GM19455 (cell line): Measurements from ENCODE around the gene ARL2.
"Not testable (repeated sequence)": the region's sequence is repeated elsewhere in the genome, so short reads cannot be mapped to it uniquely, and the experiment has no call there.

Experiments used
- ATAC-seq: cut with Tn5 transposase; IDR thresholded peaks from one replicate; pipeline ENCODE4 v1.9.1; 2021; ENCODE audit not compliant: unreplicated experiment

The ARL2 gene

DNA sequence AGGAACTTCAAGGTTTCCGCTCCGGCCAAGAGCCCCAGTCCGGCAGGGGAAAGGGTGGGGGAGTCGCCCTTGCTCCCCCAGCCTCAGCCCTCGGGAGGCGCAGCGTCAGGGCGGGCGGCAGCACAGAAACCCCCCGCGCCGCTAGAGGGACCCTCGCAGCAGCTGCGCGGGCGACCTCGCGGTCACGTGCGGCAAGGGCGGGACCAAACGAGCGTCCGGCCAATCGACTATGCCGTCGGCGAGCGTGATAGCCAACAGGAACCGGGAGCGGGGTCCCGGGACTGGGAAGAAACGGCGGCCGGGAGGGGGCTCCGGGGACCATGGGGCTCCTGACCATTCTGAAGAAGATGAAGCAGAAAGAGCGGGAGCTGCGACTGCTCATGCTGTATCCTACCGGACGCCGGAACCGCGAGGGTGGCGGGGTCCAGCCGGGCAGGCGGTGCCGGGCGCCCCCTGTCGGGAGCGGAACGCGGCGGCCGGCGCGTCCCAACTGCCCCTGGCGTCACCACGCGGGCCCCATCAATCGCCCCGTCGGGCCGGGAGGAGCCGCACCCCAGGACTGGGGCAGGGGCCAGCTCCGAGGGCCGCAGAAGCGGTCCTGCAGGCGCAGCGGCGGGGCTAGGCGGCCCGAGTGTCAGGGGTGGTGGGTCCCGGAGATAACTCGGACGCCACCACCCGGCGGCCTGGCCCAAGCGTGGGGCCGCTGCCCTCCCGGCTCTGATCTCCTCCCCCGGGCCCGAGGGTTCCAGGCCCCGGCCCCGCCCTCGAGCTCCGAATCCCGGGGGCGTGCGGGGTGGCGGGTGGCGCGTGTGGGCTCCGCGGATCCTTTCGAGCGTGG lies at the start of gene ARL2:
Gene ARL2, plus strand, starts transcription at position 273 of the 838 bp plus-strand sequence. Its CDS starts 48 bp downstream, at position 321.
- peak; percentile 72 for ATAC-seq

DNA sequence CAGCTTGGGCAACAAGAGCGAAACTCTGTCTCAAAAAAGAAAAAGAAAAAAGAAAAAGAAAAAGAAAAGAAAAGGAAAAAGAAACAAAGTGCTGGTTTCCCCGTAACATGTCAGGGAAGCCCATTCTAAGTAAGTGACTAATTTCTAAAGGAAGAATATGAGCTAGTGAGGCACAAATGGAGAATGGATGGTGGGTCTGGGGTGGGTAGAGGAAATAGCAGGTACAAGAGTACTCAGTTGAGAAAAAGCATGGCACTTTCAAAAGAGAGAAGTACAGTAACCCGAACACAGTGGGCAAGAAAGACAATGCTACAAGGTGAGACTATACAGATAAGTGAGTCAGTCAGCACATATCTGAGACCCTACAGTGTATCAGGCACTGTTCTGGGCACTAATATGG lies 46.6 kb upstream of the ARL2 start:
- no peak for ATAC-seq

DNA sequence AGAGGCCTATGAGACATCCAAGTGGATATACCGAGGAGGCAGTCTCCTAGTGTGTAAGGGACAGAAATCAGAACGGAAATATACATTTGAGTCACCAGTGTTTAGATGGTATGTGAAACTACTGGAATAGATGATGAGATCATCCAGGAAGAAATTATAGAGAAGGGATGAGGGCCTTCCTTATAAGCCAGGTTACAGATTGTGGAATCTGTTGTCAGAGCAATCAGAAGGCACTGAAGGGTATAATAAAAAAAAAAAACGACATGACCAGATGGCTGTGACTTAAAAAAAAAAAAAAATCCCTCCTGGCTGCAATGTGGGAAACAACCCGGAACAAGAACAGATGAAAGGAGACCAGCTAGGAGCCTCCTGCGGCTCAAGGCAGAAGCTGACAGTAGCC lies 44.8 kb upstream of the ARL2 start:
- no peak for ATAC-seq

DNA sequence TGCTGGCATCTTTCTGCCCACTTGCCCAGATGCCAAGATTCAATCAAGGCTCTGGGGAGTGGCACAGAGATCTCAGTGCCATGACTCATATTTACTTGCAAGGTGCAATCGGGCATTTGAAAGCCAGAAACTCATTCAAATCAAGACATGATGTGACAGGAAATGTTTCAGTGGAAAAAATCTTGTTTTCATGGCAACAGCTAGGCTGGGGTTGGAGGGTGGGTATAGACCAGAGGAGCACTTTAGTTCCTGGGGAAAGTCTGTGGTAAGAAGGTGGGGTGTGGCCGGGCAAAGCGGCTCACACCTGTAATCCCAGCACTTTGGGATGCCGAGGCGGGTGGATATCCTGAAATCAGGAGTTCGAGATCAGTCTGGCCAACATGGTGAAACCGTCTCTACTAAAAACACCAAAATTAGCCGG lies 43.2 kb upstream of the ARL2 start:
- no peak for ATAC-seq

DNA sequence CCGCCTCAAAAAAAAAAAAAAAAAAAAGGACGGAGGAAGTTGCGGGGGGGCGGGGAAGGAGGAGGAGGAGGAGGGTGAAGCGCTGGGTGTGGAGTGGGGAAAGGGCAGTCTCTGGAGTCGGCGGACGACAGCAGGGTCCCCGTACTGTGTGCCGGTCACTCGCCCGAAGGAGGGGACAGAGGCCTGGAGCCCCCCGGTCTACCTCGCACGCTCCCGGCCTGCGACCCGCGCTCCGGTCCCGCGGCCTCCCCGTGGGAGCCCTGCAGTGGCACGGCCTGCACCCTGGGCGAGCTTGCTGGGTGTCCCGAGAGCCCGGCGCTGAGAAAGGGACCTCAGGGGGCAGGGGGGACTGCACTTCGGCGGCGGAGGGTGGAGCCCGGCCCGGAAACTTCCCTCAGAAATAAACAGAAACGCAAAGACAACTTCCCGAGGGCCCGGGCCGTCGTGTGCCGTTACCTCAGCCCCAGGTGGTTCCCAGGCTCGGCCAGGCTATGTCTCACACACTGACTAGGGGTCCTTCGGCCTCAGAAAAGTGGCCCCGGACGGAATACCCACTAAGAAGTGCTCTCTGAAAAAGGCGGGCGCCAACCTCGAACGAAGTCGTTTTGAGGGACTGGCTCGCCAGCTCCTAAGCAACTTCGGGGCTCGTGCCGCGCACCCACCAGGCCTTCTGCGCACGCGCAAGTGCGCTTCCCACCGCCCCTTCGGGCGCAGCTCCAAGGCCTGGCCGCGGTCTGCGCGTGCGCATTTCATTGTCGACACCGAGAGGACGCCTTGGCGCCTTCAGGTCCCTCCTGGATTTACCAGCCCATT lies 42.3 kb upstream of the ARL2 start, which contains the start of gene MAJIN:
Gene MAJIN, minus strand, starts transcription at position 688 of the 813 bp plus-strand sequence. CDS start 12,703 bp downstream, outside the sequence.
- no peak for ATAC-seq

DNA sequence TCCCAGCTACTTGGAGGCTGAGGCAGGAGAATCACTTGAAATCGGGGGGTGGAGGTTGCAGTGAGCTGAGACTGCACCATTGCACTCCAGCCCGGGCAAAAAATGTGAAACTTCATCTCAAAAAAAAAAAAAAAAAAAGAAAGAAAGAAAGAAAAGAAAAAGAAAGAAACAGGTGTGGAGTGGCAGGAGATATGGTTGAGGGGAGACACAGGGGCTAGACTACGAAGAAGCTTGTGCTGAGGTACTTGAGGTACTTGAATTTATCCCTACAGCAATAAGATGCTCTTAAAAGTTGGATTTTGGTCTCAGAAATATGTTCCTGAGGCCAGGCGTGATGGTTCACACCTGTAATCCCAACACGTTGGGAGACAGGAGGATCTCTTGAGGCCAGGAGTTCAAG lies 39.8 kb upstream of the ARL2 start:
- no peak for ATAC-seq

DNA sequence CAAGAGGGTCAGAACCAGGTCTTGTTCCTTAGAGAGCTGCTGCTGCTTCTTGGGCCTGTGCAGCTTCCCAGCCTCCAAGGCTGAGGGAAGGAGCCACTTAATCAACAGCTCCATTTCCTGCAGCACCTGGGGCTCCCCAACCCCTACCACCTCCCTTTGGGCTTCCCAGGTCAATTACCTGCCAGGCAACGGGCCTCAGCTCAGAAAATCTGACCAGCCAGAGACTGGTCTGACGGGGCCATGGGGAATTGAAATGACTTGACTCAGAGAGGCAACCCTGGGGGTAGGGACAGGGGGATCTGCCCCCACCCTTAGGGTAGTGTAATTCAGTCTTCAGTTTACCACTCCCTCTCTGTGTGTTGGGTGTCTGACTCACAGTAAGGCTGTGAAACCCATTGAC lies 37.3 kb upstream of the ARL2 start:
- no peak for ATAC-seq

DNA sequence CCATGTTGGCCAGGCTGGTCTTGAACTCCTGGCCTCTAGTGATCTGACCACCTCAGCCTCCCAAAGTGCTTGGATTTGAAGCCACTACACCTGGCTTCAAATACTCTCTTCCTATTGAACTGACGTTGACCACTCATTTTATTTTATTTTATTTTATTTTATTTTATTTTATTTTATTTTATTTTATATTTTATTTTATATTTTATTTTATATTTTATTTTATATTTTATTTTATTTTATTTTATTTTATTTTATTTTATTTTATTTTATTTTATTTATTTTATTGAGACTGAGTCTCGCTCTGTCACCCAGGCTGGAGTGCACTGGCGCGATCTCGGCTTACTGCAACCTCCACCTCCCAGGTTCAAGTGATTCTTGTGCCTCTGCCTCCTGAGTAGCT lies 30.6 kb upstream of the ARL2 start:
- not testable (repeated sequence) for ATAC-seq

DNA sequence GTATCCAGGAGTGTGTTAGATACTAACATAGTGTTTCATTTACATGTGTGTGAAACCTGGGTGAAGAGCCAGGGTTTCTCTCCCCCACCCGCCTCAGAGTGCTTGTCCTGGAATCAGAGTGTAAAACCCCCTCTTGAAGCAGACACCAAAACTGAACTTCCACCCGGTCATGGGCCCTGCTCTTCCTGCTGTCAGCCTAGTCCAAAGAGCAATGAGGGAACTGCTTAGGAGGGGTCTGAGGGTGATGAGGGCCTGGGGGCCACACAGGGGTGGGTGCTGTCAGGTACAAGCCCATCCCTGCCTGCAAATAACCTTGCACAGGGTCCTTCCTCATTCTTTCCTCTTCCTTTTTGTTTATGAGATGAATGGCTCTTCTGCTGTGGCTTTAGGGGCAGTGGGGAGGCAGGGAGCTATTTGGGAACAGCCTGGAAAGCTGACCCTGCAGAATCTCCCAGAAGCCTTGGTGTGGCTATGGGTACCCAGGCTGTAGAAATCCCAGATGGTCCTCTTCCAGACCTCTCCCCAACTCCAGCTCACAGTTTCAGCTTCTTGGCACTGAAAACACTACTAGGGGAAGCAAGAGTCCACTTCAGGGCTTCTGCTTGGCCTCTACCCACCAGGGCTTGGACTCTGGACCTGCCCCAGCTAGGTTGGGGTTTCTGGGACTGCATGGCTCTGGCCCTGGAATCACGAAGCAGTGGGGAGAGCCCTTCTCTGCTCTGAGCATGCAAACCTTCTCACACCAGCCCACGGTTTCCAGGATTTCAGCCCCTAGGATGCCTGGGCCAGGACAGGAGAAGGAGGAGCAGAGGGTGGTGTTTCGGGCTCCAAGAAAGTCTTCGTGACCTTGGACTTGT lies 25.7 kb upstream of the ARL2 start:
- ATAC-seq: no peak

DNA sequence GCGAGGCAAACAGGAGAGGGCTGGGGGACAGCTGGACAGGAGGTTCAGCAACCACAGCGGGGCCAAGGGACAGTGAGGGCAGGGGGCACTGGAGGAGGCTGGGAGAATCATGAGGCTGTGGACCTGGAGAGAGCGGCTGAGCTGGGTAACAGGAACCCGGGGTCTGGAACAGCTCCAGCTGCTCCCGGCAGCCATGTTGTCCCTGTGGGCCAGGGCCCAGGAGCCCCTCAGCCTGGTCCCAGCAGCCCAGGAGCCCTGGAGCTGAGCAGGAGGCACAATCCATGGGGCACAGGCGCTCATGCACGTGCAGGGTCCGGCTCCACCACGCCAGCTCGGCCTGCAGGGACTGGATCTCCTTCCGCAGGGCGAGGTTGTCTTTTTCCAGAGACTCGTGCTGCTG lies 24.5 kb upstream of the ARL2 start:
- ATAC-seq: no peak

DNA sequence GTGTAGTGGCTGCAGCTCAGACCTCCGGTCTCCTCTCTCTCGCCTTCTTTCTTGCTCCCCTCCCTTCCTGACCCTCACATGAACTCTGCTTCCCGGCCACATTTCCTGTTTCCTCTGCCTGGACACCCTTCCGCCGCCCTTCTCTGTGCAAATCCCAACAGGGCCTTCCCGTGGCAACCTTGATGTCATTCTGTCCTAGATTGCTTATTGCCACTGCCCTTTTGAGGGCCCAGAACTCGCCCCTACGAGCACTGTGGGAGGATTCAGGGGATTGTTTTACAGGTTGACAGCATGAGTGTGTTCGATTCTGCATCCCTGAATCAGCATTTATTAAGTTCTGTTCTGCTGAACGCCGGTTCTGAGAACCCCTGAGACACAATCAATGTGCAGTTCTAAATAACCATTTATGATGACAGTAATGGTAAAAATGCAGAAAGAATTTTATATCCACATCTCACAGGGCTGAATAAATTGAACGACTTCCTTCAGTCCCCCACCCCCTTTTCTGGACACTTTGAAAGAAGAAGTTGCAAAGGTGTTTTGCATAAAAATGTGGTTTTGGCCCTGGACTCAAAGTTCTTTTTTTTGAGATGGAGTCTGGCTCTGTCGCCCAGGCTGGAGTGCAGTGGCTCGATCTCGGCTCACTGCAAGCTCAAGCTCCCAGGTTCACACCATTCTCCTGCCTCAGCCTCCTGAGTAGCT lies 23.6 kb upstream of the ARL2 start:
- no peak for ATAC-seq

DNA sequence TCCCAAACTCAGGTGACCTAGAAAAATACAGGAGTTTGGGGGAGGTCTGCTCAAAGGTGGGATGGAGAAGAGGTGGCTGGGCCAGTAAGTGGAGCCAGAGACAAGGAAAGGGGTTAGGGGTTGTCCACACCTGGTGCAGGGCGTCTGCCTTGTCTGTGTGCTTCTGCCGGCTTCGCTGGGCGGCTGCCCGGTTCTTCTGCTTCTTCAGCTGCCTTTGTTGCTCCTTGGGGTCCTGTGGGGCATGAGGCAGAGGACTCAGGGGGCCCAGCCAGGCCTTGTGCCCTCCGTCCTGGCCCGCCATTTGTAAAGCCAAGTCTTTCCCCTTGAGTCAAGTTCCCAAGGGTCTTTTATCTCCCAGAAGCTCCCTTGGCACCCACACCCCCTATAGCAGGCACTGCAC lies 19.6 kb upstream of the ARL2 start:
- no peak for ATAC-seq

DNA sequence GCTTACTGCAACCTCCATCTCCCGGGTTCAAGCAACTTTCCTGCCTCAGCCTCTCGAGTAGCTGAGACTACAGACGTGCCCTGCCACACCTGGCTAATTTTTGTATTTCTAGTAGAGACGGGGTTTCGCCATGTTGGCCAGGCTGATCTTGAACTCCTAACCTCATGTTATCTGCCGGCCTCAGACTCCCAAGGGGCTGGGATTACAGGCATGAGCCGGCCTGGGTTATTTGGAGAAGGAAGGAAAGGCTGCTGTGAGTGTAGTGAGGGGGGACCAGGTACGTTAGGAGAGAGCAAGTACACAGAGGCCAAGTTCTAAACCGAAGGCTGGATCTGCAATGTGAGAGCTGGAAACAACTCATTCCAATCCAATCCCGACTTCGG lies 17.6 kb upstream of the ARL2 start:
- no peak for ATAC-seq

DNA sequence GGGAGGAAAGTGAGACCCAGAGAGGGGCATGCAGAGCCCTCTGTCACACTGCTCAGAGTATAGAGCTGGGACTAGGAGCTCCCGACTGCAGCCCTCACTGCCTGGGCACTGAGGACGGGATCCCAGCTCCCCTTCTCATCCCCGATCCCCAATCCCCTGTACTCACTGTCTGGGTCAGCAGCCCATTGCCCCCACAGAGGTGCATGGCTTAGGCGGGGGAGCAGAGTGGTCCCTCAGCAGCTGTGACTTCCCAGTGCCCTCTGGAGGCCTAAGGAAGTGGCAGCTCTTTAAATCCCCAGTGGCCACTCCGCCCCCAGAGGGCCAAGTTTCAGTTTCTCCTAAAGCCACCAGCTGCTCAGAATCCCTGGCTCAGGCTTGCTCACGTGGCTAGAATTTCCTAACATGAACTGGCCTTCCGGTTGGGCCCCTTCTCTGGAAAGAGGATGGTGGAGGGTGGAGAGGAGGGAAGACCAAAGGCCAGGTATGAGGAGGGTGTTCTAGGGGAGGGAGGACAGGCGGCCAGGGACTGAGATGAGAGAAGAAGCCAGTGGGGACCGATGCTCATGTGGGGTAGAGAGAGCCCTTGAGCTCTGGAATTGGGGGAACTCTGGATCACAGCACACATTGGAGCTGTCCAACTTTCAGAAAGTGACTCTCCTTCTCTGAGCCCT lies 17.1 kb upstream of the ARL2 start, which contains the start of gene BATF2:
Gene BATF2, minus strand, starts transcription at position 262 of the 671 bp plus-strand sequence. Its CDS starts 57 bp downstream, at position 205.
- ATAC-seq: no peak

DNA sequence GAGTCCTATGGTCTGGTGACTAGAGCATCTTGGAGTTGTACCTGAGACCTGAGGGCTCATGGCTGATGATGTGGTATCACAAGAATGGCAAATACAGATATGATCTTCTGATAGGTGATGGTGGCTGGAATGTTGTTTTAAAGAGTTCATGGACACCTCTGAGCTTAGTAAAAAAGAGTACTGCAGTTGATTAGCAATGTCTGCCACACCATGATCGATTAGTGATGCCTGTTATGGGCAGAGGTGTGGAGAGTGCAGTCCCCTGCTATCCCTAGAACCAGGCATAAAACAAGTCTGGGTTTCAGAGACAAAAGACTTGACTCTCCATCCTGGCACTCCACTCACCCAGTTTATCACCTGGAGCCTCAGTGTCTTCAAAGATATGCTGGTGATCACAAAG lies 15.8 kb upstream of the ARL2 start:
- no peak for ATAC-seq

DNA sequence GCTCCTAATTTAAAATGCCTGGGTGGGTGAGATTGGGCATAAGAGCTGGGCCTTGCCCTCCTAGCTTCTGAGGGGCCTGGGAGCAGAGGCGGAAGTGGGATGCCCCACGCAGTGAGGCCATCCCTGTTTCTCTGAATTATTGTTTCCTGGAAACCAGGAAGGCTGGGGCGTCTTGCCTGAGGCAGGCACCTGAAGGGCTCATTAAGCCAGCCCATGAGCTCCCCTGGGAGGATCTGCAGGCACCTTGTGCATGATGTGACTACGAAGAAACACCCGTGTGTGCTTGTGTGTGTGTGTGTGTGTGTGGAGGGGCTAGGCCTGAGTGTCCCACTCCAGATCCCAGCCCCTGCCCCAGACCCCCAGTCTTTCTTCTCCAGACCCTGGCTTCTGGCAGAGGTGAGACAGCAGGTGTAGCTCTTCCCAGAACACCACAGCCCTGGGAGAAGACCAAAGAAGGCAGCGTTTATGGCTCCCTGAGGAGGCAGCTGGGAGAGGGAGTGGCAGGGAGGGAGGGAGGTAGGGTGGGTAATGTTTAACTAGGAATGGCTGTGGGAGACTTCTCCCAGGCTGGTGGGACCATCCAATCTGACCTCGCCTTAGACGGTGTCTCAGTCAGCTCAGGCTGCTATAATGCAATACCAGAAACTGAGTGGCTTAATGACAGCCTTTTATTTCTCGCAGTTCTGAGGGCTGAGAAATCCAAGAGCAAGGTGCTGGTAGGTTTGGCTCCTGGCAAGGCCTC lies 15.1 kb upstream of the ARL2 start:
- no peak for ATAC-seq

DNA sequence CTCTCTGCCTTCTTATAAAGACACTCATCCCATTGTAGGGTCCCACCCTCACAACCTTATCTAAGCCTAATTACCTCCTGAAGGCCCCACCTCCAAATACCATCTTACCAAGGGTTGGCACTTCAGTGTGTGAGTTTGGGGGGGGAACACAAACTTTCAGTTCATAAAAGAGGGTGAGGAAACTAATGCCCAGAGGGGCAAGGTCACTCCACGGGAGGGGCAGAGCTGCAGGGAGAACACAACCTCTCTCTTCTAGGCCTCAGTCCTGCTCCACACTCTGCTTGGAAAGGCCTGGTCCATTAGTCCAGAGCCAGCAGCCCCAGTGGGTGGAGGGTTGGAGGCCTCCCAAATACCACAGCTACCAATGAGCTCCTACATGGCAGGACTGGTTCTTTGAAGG lies 14.5 kb upstream of the ARL2 start:
- ATAC-seq: no peak

DNA sequence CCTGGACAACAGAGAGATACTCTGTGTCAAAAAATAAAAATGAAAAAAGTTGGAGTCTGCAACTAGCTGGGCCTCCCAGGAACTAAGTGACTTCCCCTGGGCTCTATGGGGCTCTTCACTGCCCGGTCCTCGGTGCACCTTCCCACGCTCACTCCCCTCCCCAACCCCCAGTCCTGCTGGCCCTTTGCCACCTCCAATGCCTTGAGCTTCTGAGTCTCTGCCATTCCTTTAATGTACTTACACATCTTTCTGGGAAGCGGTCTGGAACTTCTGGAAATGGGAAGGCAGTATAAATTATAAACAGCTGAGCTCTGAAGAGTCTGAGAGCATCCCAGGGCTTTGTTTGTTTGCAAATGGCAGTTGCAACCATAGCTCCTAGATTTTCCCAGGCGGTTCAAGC lies 11.3 kb upstream of the ARL2 start:
- ATAC-seq: no peak

DNA sequence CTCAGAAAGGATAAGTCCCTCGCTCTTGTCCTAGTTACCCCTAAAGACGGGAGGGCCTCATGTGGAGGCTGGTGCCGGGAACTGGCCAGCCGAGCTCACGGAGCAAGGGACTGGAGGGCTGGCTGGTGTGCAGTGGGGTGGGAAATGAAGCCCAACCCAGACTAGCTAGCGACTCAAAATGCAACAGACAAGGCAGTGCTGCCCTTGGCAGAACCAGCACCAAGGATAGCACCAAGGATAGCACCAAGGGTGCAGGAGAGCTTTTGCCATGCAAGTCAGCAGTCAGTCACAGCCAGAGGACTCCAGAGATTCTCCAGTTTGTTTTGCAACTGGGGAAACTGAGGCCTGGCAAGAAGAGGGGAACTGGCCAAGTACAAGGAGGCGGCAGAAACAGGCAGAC lies 10.7 kb upstream of the ARL2 start:
- no peak for ATAC-seq
